IPS-18c (cell line): ENCODE measurements around the gene ZDHHC7.

ENCODE experiments used
- H3K4me3 ChIP-seq: 2 replicates; pipeline ENCODE4 v1.7.0; 2013; ENCODE audit warnings: low read depth, mild to moderate bottlenecking, low read length, moderate library complexity; ENCODE audit not compliant: insufficient read depth
- H3K9me3 ChIP-seq: one replicate; pipeline ENCODE4 v1.6.1; 2013; ENCODE audit warnings: mild to moderate bottlenecking, low read length, moderate library complexity; ENCODE audit not compliant: control insufficient read depth, insufficient read depth

Gene ZDHHC7

GRCh38 chr16:84925092-84925772, 86.1 kb downstream of the ZDHHC7 start:
- H3K4me3 ChIP-seq, result no peak overlapping the region
- H3K9me3 ChIP-seq, result no peaks in the 10 kb centered on the region

- Histone ChIP-seq H3K4me3 (no peak overlapping the region), H3K9me3 (no peaks in the 10 kb centered on the region)
Observed at GRCh38 chr16:84924331-84925091, 86.8 kb downstream of the ZDHHC7 start.
